ENCODE results near the gene FAM118A. TPM values are rescaled to one million over a fixed set of nuclear protein-coding genes. Genes with fewer than 3 reads are reported as not detected.

FAM118A gene
- total and polyA plus RNA-seq, 2 of the 8 experiments (the other 6 are each of a cell fraction or from before 2014, with no cell fraction given): 8.5 to 18.6 TPM

GRCh38 chr22:45316796-45317526 is 7.2 kb downstream of the FAM118A start (continued):
- TF ChIP-seq TEAD4 (IDR thresholded peaks at IDR 0.05; ENCODE audit: low read depth, low read length) (no peak), CTCF (IDR thresholded peaks at IDR 0.05; ENCODE audit: control extremely low read depth in 1 of 3, insufficient read depth in 1 of 3, low read depth in 1 of 3, low read length in 3 of 3) (no peak), HDAC6 (IDR thresholded peaks at IDR 0.05; ENCODE audit: low read depth, low read length) (no peak)
